Parathyroid adenoma (tissue), 2 donors: ENCODE data around the gene ZNF618.

Experiments
- H2AFZ ChIP-seq: fragments of 300-600 bp; sonication (generic); one replicate; pipeline ENCODE4 v1.7.0; 2017; ENCODE audit warnings: antibody characterized with exemption, mild to moderate bottlenecking
- H3K27ac ChIP-seq: fragments of 300-600 bp; sonication (generic); one replicate; pipeline ENCODE4 v1.7.0; 2017
- H3K27me3 ChIP-seq: fragments of 300-600 bp; sonication (generic); one replicate; pipeline ENCODE4 v1.7.0; 2017; ENCODE audit warnings: low read length; ENCODE audit not compliant: control insufficient read depth, insufficient read depth
- H3K36me3 ChIP-seq: fragments of 300-600 bp; sonication (generic); one replicate; pipeline ENCODE4 v1.7.0; 2017; ENCODE audit warnings: low read length; ENCODE audit not compliant: control insufficient read depth, insufficient read depth
- H3K4me1 ChIP-seq: fragments of 300-600 bp; sonication (generic); one replicate; pipeline ENCODE4 v1.7.0; 2017; ENCODE audit warnings: control low read depth
- H3K4me2 ChIP-seq: fragments of 300-600 bp; sonication (generic); one replicate; pipeline ENCODE4 v1.7.0; 2017; ENCODE audit warnings: low read length
- H3K4me3 ChIP-seq: fragments of 300-600 bp; sonication (generic); one replicate; pipeline ENCODE4 v1.7.0; 2017; ENCODE audit warnings: low read depth, low read length
- H3K79me2 ChIP-seq: fragments of 300-600 bp; sonication (generic); one replicate; pipeline ENCODE4 v1.7.0; 2017; ENCODE audit warnings: control low read depth
- H3K9ac ChIP-seq: fragments of 300-600 bp; sonication (generic); one replicate; pipeline ENCODE4 v1.7.0; 2017; ENCODE audit warnings: mild to moderate bottlenecking
- H3K9me3 ChIP-seq: fragments of 300-600 bp; sonication (generic); one replicate; pipeline ENCODE4 v1.7.0; 2017; ENCODE audit warnings: low read length; ENCODE audit not compliant: control insufficient read depth
- CTCF ChIP-seq: fragments of 300-600 bp; sonication (generic); IDR thresholded peaks from one replicate; pipeline ENCODE4 v1.7.0; 2017; ENCODE audit warnings: antibody characterized with exemption, mild to moderate bottlenecking
- donor health status: primary hyperparathyroidism.

Gene ZNF618

GRCh38 chr9:113927277-113927676 is 51.2 kb downstream of the ZNF618 start:
- no peak for TF ChIP-seq CTCF

GRCh38 chr9:113928269-113928668 is 52.2 kb downstream of the ZNF618 start:
- Histone ChIP-seq H3K4me3 (no peak overlapping the region), H3K9ac (no peak overlapping the region), H3K36me3 (no peaks in the 10 kb centered on the region), H2AFZ (no peak overlapping the region), H3K79me2 (peaks cover 19% of the 10 kb centered on the region), H3K27ac (no peak overlapping the region), H3K9me3 (no peaks in the 10 kb centered on the region), H3K4me2 (no peak overlapping the region), H3K4me1 (no peaks in the 10 kb centered on the region), H3K27me3 (no peaks in the 10 kb centered on the region)
- no peak for TF ChIP-seq CTCF

More at GRCh38 chr9:113927277-113927676, 51.2 kb downstream of the ZNF618 start:
- H2AFZ ChIP-seq: no peak overlapping the region
- peaks cover 19% of the 10 kb centered on the region for H3K79me2 ChIP-seq
- no peak overlapping the region for H3K9ac ChIP-seq
- H3K9me3 ChIP-seq: no peaks in the 10 kb centered on the region
- no peaks in the 10 kb centered on the region for H3K27me3 ChIP-seq
- H3K27ac ChIP-seq: no peak overlapping the region
- no peaks in the 10 kb centered on the region for H3K36me3 ChIP-seq
- no peaks in the 10 kb centered on the region for H3K4me1 ChIP-seq
- H3K4me3 ChIP-seq: no peak overlapping the region
- H3K4me2 ChIP-seq: no peak overlapping the region

GRCh38 chr9:113929634-113930389 is 53.7 kb downstream of the ZNF618 start:
- no peak for TF ChIP-seq CTCF
- Histone ChIP-seq H3K27ac (no peak overlapping the region), H3K9me3 (no peaks in the 10 kb centered on the region), H3K79me2 (peaks cover 19% of the 10 kb centered on the region), H2AFZ (no peak overlapping the region), H3K36me3 (no peaks in the 10 kb centered on the region), H3K9ac (no peak overlapping the region), H3K4me3 (no peak overlapping the region), H3K4me1 (no peaks in the 10 kb centered on the region), H3K4me2 (no peak overlapping the region), H3K27me3 (no peaks in the 10 kb centered on the region)

GRCh38 chr9:113930390-113930783 is 54.3 kb downstream of the ZNF618 start:
- Histone ChIP-seq H3K9ac (no peak overlapping the region), H3K4me2 (no peak overlapping the region), H3K36me3 (no peaks in the 10 kb centered on the region), H3K4me3 (no peak overlapping the region), H3K9me3 (no peaks in the 10 kb centered on the region), H3K27ac (no peak overlapping the region), H3K79me2 (peaks cover 19% of the 10 kb centered on the region), H3K27me3 (no peaks in the 10 kb centered on the region), H3K4me1 (no peaks in the 10 kb centered on the region), H2AFZ (no peak overlapping the region)
- no peak for TF ChIP-seq CTCF

GRCh38 chr9:113931140-113931539 is 55.0 kb downstream of the ZNF618 start:
- Histone ChIP-seq H3K9ac (no peak overlapping the region), H2AFZ (no peak overlapping the region), H3K27me3 (no peaks in the 10 kb centered on the region), H3K4me1 (no peaks in the 10 kb centered on the region), H3K36me3 (no peaks in the 10 kb centered on the region), H3K4me3 (no peak overlapping the region), H3K79me2 (peaks cover 19% of the 10 kb centered on the region), H3K9me3 (no peaks in the 10 kb centered on the region), H3K4me2 (no peak overlapping the region), H3K27ac (no peak overlapping the region)
- no peak for TF ChIP-seq CTCF
